HepG2 (cell line): ENCODE results near the gene UPK1B. TPM values are rescaled to one million over a fixed set of nuclear protein-coding genes. Genes with fewer than 3 reads are reported as not detected.

ENCODE experiments used
- ATAC-seq: fragments of 200-7000 bp; cut with Tn5 transposase; 3 replicates; pipeline ENCODE4 v1.9.1; 2020; ENCODE audit warnings: mild to moderate bottlenecking, moderate library complexity
- BruUV-seq: library from RNA; stranded (reverse); fragments of 400-500 nt; replicated peaks from 2 replicates; lab custom pipeline; 2021; lab: Mats Ljungman, UMichigan
- CTCF ChIA-PET: fragments of 300-600 bp; formaldehyde crosslinking; extraction: SDS; loops from one replicate; lab custom pipeline; 2021; ENCODE audit warnings: low total read pairs, inconsistent platforms, low intra/inter-chr PET ratio; lab: Yijun Ruan, JAX
- POLR2A ChIA-PET: fragments of 350-600 bp; sonication (Branson Sonifier 250); formaldehyde crosslinking; loops from one replicate; lab custom pipeline; 2020; ENCODE audit warnings: antibody characterized with exemption, inconsistent platforms; lab: Yijun Ruan, JAX
- DNase-seq: peaks from one replicate; pipeline ENCODE4 v3.0.0-alpha.2; 2015; ENCODE audit warnings: low spot score
- FAIRE-seq: peaks from 3 replicates; lab custom pipeline; 2011; peaks lifted over from hg19 to GRCh38; lab: Jason Lieb, UNC
- H2AFZ ChIP-seq: one replicate; pipeline ENCODE4 v1.6.1; 2011; ENCODE audit warnings: low read length, inconsistent platforms
- H3K27ac ChIP-seq: fragments of 300-600 bp; 3 replicates; pipeline ENCODE4 v1.8.0; 2011; ENCODE audit warnings: mixed run types, mild to moderate bottlenecking, mixed read lengths, low read length, inconsistent platforms; ENCODE audit not compliant: insufficient read depth; ENCODE audit errors: extremely low read length
- H3K27me3 ChIP-seq, 2 experiments: fragments of 200-600 bp in 1 of 2; 2 replicates in 1 of 2; 3 replicates in 1 of 2; pipeline versions ENCODE4 v1.6.0 to v1.8.0; 2011; ENCODE audit warnings: low read length in 2 of 2, mild to moderate bottlenecking in 2 of 2, moderate library complexity in 2 of 2, inconsistent platforms in 1 of 2; ENCODE audit not compliant: insufficient read depth in 2 of 2, control insufficient read depth in 1 of 2
- H3K36me3 ChIP-seq, 2 experiments: fragments of 200-600 bp in 1 of 2; replicated peaks in 1 of 2; 2 replicates in 1 of 2; 3 replicates in 1 of 2; pipeline versions ENCODE4 v1.5.1 to v1.8.0; 2011; ENCODE audit warnings: low read length in 2 of 2, inconsistent platforms in 1 of 2; ENCODE audit not compliant: insufficient read depth in 2 of 2, control insufficient read depth in 1 of 2
- H3K4me1 ChIP-seq: 2 replicates; pipeline ENCODE4 v1.5.1; 2012; ENCODE audit warnings: low read length, inconsistent platforms; ENCODE audit not compliant: insufficient read depth
- H3K4me2 ChIP-seq: 2 replicates; pipeline ENCODE4 v1.6.0; 2011; ENCODE audit warnings: low read depth, low read length, inconsistent platforms
- H3K4me3 ChIP-seq, 3 experiments: fragments of 200-600 bp in 1 of 3; sonication (generic), shearing (Covaris generic) in 1 of 3; replicated peaks in 1 of 3; 2 replicates each; pipeline ENCODE4 v1.5.1; 2011 to 2016; ENCODE audit warnings: low read length in 3 of 3, inconsistent platforms in 2 of 3, low read depth in 2 of 3, mild to moderate bottlenecking in 2 of 3, control low read depth in 1 of 3, mixed read lengths in 1 of 3; ENCODE audit not compliant: insufficient read depth in 1 of 3
- H3K79me2 ChIP-seq: one replicate; pipeline ENCODE4 v1.6.1; 2011; ENCODE audit warnings: low read length, inconsistent platforms; ENCODE audit not compliant: insufficient read depth
- H3K9ac ChIP-seq: 2 replicates; pipeline ENCODE4 v1.6.0; 2011; ENCODE audit warnings: mild to moderate bottlenecking, low read depth, low read length, inconsistent platforms; ENCODE audit not compliant: insufficient read depth
- H3K9me3 ChIP-seq: 2 replicates; pipeline ENCODE4 v1.5.1; 2012; ENCODE audit warnings: mild to moderate bottlenecking, low read length
- H4K20me1 ChIP-seq: 2 replicates; pipeline ENCODE4 v1.6.0; 2011; ENCODE audit warnings: inconsistent platforms, mild to moderate bottlenecking, low read length, moderate library complexity; ENCODE audit not compliant: insufficient read depth
- BRCA1 ChIP-seq: sonication (generic); formaldehyde crosslinking; IDR thresholded peaks from 2 replicates; pipeline ENCODE4 v1.4.0; 2020; ENCODE audit warnings: missing genetic modification reagents
- CAMTA2 ChIP-seq: sonication (generic); formaldehyde crosslinking; IDR thresholded peaks from 2 replicates; pipeline ENCODE4 v1.4.0; 2020; ENCODE audit warnings: mild to moderate bottlenecking, missing genetic modification reagents, borderline replicate concordance
- EED ChIP-seq: sonication (generic); formaldehyde crosslinking; IDR thresholded peaks from 2 replicates; pipeline ENCODE4 v1.5.0; 2020; ENCODE audit warnings: mild to moderate bottlenecking, missing genetic modification reagents
- GTF3A ChIP-seq: sonication (generic); formaldehyde crosslinking; conservative IDR thresholded peaks from 2 replicates; pipeline ENCODE4 v1.4.0; 2020; ENCODE audit warnings: mild to moderate bottlenecking, missing genetic modification reagents
- HHEX ChIP-seq: IDR thresholded peaks from 2 replicates; pipeline ENCODE4 v1.6.1; 2016; ENCODE audit warnings: control low read depth
- MAFK ChIP-seq, 2 experiments: IDR thresholded peaks in 1 of 2; conservative IDR thresholded peaks in 1 of 2; 2 replicates each; pipeline ENCODE4 v1.6.1; 2011; ENCODE audit warnings: improper control_type of control experiment in 2 of 2, low read length in 2 of 2
- NFE2L2 ChIP-seq: fragments of 150-350 bp; IDR thresholded peaks from 2 replicates; pipeline ENCODE4 v1.6.1; 2014; ENCODE audit warnings: low read length
- SIN3A ChIP-seq: IDR thresholded peaks from 2 replicates; pipeline ENCODE4 v1.6.1; 2011; ENCODE audit warnings: low read depth, mild to moderate bottlenecking, control low read depth, low read length, borderline replicate concordance
- ZNF546 ChIP-seq: sonication (generic); formaldehyde crosslinking; conservative IDR thresholded peaks from 2 replicates; pipeline ENCODE4 v1.8.1; 2023; ENCODE audit warnings: mild to moderate bottlenecking, missing genetic modification reagents
- ZNF772 ChIP-seq: sonication (generic); formaldehyde crosslinking; IDR thresholded peaks from 2 replicates; pipeline ENCODE4 v1.5.0; 2020; ENCODE audit warnings: mild to moderate bottlenecking, missing genetic modification reagents
- ZNF776 ChIP-seq: sonication (generic); formaldehyde crosslinking; IDR thresholded peaks from 2 replicates; pipeline ENCODE4 v1.4.0; 2020; ENCODE audit warnings: mild to moderate bottlenecking, missing genetic modification reagents
- WGBS: methylation state at CpG from one replicate; pipeline ENCODE4 v1.1.6; 2017; ENCODE audit warnings: low lambda C conversion rate; 5-methylcytosine and 5-hydroxymethylcytosine counted together
- in situ Hi-C: cut with HindIII; loops from 2 replicates; pipeline ENCODE4 v1.10.0; 2017; ENCODE audit warnings: low pct_unique_long_range_greater_than_20kb; ENCODE audit not compliant: extremely low pct_ligation_motif_present
- intact Hi-C: fragments of 100-400 bp; cut with micrococcal nuclease; formaldehyde crosslinking; loops from one replicate; pipeline ENCODE4 v1.10.0; 2022; ENCODE audit not compliant: unreplicated experiment
- polyA plus RNA-seq, 8 experiments: library from polyadenylated mRNA; depleted of rRNA in 3 of 8; stranded (reverse) in 7 of 8; unstranded in 1 of 8; fragments of >200 nt; fragmentation: Illumina TruSeq in 4 of 8; extraction: Trizol in 4 of 8; gene quantifications; 2 replicates each; pipeline versions ENCODE4 v1.2.1 to v1.2.3, GENCODE V29; 2011 to 2016; ENCODE audit warnings: low read depth in 4 of 8, missing spikeins in 1 of 8, mixed read lengths in 1 of 8; ENCODE audit not compliant: insufficient read depth in 1 of 8
- total RNA-seq, 5 experiments: library from RNA; depleted of rRNA; stranded (reverse); fragments of >200 nt; fragmentation: Illumina TruSeq; extraction: Trizol; gene quantifications; 2 replicates each; pipeline ENCODE4 v1.2.3, GENCODE V29; 2016; ENCODE audit warnings: low read depth in 1 of 5
- TF ChIP-seq, protein P1 (sequence below): sonication (generic); formaldehyde crosslinking; IDR thresholded peaks from 2 replicates; pipeline ENCODE4 v1.4.0; 2020; ENCODE audit warnings: missing genetic modification reagents
- TF ChIP-seq, protein P2 (sequence below): IDR thresholded peaks from 2 replicates; pipeline ENCODE4 v1.6.1; 2016

The UPK1B gene
- total and polyA plus RNA-seq, 2 of the 13 experiments (the other 11 are each of a cell fraction or from before 2014, with no cell fraction given): not detected

DNA sequence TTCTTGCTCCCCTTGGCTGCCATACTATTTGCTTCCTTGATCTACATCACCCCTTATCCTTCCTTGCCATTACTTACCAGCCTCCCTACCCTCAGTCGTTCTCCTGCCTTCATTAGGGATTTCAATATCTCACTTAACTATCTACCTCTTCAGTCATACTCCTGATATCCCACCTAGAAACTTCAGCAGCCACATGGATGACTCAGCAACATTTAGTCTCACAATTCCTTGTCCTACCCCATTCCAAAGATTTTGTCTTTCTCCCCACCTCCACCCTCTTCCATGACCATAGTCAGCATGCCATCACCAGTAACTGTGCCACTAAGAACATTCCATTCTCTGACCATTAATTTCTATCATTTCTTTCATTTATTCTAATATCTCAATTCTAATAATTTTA lies 18.4 kb downstream of the UPK1B start:
- no peak for DNase-seq
- no peak overlapping the region for H3K4me2 ChIP-seq
- intact Hi-C loops: no loop called here
- H3K27ac ChIP-seq: no peak overlapping the region
- no peak for ATAC-seq
- H2AFZ ChIP-seq: no peak overlapping the region
- no peak overlapping the region for H3K9ac ChIP-seq
- no peaks in the 10 kb centered on the region for H3K4me1 ChIP-seq
- no peak overlapping the region for H3K4me3 ChIP-seq
- in situ Hi-C loops: no loop called here
- H3K36me3 ChIP-seq: no peaks in the 10 kb centered on the region
- no peaks in the 10 kb centered on the region for H3K9me3 ChIP-seq
- ChIA-PET CTCF (no interaction called here), POLR2A (no interaction called here)
- no peaks in the 10 kb centered on the region for H4K20me1 ChIP-seq
- WGBS: 3% methylated on average over 1 of the region's 1 CpG
- no peaks in the 10 kb centered on the region for H3K27me3 ChIP-seq
- no TSS peak for BruUV-seq
- H3K79me2 ChIP-seq: no peaks in the 10 kb centered on the region
- FAIRE-seq: no peak
- TF ChIP-seq NFE2L2 (peak; percentile 79), MAFK (conservative IDR thresholded peaks at IDR 0.05 in 1 of 2, IDR thresholded peaks at IDR 0.05 in 1 of 2; ENCODE audit: low read length in 2 of 2) (0 out of 4 replicates have a peak, but pooled peaks of 1 of the 2 experiments have one; percentile 23), ZNF546 (no peak)

DNA sequence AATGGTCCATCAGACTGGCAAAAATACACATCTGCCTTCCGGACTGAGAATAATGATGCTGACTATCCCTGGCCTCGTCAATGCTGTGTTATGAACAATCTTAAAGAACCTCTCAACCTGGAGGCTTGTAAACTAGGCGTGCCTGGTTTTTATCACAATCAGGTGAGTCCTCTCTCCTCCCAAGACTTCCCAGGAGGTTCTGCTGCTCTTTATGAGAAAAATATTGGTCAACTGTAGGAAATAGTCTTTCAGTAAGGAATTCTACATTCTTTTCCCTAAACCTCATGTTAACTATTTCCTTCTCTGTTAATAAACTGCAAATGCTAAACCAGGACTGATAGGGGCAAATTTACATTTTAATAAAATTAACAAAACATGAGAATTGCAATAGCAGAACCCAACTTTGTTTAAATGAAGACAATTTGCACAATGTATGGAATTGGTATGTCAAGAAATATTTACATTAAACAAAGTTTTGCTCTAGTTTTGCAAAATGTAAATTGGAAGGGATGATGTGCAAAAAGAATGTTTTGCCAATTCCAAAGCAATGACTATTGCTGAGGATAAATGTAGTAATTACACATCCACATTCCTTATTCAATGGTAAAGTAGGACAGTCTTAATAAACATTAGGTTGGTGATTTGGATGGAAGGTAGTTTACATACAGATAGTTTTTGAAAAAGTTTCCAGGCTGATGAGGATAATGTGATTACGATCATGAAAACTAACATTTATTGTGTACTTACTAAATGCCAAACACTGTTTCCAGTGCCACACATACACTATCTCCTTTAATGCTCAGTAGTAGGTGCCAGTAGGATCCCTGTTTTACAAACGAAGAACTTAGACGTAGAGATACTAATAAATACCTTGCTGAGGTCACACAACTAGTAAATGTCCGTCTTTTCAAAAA lies 21.1 kb downstream of the UPK1B start:
- no peaks in the 10 kb centered on the region for H3K27me3 ChIP-seq
- no peaks in the 10 kb centered on the region for H3K4me1 ChIP-seq
- no peak overlapping the region for H3K27ac ChIP-seq
- DNase-seq (no peak), FAIRE-seq (no peak), ATAC-seq (no peak)
- no peak overlapping the region for H3K4me2 ChIP-seq
- intact Hi-C loops (no loop called here), in situ Hi-C loops (no loop called here)
- no peaks in the 10 kb centered on the region for H4K20me1 ChIP-seq
- H3K9me3 ChIP-seq: no peaks in the 10 kb centered on the region
- H2AFZ ChIP-seq: no peak overlapping the region
- H3K36me3 ChIP-seq: no peaks in the 10 kb centered on the region
- no TSS peak for BruUV-seq
- H3K9ac ChIP-seq: no peak overlapping the region
- H3K79me2 ChIP-seq: no peaks in the 10 kb centered on the region
- ChIA-PET CTCF (no interaction called here), POLR2A (no interaction called here)
- WGBS: 66% methylated on average over 7 of the region's 7 CpGs
- H3K4me3 ChIP-seq: no peak overlapping the region
- TF ChIP-seq EED (CRISPR knock-in tag): no peak
- TF ChIP-seq, protein P1, sequence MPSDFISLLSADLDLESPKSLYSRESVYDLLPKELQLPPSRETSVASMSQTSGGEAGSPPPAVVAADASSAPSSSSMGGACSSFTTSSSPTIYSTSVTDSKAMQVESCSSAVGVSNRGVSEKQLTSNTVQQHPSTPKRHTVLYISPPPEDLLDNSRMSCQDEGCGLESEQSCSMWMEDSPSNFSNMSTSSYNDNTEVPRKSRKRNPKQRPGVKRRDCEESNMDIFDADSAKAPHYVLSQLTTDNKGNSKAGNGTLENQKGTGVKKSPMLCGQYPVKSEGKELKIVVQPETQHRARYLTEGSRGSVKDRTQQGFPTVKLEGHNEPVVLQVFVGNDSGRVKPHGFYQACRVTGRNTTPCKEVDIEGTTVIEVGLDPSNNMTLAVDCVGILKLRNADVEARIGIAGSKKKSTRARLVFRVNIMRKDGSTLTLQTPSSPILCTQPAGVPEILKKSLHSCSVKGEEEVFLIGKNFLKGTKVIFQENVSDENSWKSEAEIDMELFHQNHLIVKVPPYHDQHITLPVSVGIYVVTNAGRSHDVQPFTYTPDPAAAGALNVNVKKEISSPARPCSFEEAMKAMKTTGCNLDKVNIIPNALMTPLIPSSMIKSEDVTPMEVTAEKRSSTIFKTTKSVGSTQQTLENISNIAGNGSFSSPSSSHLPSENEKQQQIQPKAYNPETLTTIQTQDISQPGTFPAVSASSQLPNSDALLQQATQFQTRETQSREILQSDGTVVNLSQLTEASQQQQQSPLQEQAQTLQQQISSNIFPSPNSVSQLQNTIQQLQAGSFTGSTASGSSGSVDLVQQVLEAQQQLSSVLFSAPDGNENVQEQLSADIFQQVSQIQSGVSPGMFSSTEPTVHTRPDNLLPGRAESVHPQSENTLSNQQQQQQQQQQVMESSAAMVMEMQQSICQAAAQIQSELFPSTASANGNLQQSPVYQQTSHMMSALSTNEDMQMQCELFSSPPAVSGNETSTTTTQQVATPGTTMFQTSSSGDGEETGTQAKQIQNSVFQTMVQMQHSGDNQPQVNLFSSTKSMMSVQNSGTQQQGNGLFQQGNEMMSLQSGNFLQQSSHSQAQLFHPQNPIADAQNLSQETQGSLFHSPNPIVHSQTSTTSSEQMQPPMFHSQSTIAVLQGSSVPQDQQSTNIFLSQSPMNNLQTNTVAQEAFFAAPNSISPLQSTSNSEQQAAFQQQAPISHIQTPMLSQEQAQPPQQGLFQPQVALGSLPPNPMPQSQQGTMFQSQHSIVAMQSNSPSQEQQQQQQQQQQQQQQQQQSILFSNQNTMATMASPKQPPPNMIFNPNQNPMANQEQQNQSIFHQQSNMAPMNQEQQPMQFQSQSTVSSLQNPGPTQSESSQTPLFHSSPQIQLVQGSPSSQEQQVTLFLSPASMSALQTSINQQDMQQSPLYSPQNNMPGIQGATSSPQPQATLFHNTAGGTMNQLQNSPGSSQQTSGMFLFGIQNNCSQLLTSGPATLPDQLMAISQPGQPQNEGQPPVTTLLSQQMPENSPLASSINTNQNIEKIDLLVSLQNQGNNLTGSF (CRISPR knock-in tag): no peak
- TF ChIP-seq BRCA1: no peak
- TF ChIP-seq, protein P2, sequence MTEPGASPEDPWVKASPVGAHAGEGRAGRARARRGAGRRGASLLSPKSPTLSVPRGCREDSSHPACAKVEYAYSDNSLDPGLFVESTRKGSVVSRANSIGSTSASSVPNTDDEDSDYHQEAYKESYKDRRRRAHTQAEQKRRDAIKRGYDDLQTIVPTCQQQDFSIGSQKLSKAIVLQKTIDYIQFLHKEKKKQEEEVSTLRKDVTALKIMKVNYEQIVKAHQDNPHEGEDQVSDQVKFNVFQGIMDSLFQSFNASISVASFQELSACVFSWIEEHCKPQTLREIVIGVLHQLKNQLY: no peak
- TF ChIP-seq SIN3A: no peak
- no peak for TF ChIP-seq HHEX (CRISPR knock-in tag)
- no peak for TF ChIP-seq GTF3A (CRISPR knock-in tag)
- TF ChIP-seq ZNF776 (CRISPR knock-in tag): no peak
- TF ChIP-seq ZNF772 (CRISPR knock-in tag): no peak
- no peak for TF ChIP-seq CAMTA2 (CRISPR knock-in tag)
